Measurements from ENCODE around the gene LPP.

DNA sequence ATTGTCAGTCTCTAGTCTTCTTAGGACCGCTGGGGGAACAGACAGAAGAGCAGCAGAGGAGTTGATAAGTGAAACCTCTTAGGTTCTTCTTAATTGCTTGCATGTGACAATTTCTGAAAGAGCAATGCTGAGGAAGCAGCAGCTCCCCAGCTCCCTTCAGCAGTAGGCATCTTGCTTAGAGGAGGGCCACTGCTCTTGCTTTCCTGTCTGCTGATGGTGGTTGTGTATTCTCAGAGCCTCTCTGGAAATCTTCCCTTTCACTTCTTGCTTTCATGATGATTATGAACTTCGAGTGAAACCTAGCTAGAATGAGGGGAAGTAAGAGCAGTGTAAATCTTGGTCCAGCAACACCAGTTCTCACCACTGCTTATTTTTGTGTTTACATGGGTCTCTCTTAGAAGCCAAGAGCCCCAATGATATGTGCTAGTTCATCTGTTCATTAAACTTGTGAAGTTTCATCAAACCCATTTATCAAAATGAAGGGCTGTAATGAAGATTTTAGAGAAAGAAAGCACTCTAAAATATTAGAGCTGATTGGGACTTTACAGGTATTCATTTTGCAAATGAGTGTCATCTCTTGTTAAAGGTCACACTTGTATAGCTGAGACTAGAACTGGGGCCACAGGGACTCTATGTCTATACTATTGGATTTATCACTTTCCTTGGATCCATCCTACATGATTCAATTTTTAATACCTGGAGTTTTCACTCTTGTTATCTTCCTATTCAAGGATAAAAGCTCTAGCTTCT is 246.7 kb downstream of the LPP start:
- no peak for TF ChIP-seq GATA2 (IDR thresholded peaks at IDR 0.05; ENCODE audit: low read depth, low read length)
- TF ChIP-seq GATA3 (IDR thresholded peaks at IDR 0.05; ENCODE audit: low read depth, low read length), result no peak

Measured in SH-SY5Y (cell line).